IPS DF 6.9 (cell line): Measurements from ENCODE around the gene L3MBTL1.
A peak's percentile ranks its signal among the peaks of the same experiment; 100 is the strongest.

Experiments
- DNase-seq: peaks from one replicate; pipeline ENCODE4 v3.0.0-alpha.2; 2013; ENCODE audit warnings: low read depth, low spot score
- H3K27ac ChIP-seq: one replicate; pipeline ENCODE4 v1.5.1; 2013; ENCODE audit warnings: low read length, control low read depth
- H3K27me3 ChIP-seq: 2 replicates; pipeline ENCODE4 v1.6.1; 2013; ENCODE audit warnings: mild to moderate bottlenecking, low read length; ENCODE audit not compliant: control insufficient read depth, insufficient read depth
- H3K36me3 ChIP-seq: 2 replicates; pipeline ENCODE4 v1.6.1; 2013; ENCODE audit warnings: low read length; ENCODE audit not compliant: control insufficient read depth, insufficient read depth
- H3K4me1 ChIP-seq: 2 replicates; pipeline ENCODE4 v1.6.1; 2013; ENCODE audit warnings: low read length; ENCODE audit not compliant: control insufficient read depth, insufficient read depth
- H3K4me3 ChIP-seq: 2 replicates; pipeline ENCODE4 v1.5.1; 2013; ENCODE audit warnings: mild to moderate bottlenecking, low read length
- H3K9me3 ChIP-seq: 2 replicates; pipeline ENCODE4 v1.6.1; 2013; ENCODE audit warnings: low read length, inconsistent platforms; ENCODE audit not compliant: control insufficient read depth, insufficient read depth
- WGBS: extraction: QIAGEN DNeasy Blood & Tissue Kit; methylation state at CpG from one replicate; pipeline ENCODE4 v1.1.7; 2013; ENCODE audit warnings: mixed read lengths, missing lambda C conversion rate; ENCODE audit not compliant: insufficient read length, insufficient coverage; 5-methylcytosine and 5-hydroxymethylcytosine counted together

Gene L3MBTL1

GRCh38 chr20:43506238-43506637 lies 1.3 kb upstream of the L3MBTL1 start:
- Histone ChIP-seq H3K9me3 (no peaks in the 10 kb centered on the region), H3K27ac (no peak overlapping the region), H3K4me3 (no peak overlapping the region), H3K36me3 (no peaks in the 10 kb centered on the region), H3K4me1 (no peaks in the 10 kb centered on the region), H3K27me3 (peaks cover 8% of the 10 kb centered on the region; the same call in 1 of the 2 replicates)
- no peak for DNase-seq
- no CpG with 5 or more reads among the region's 7 CpGs for WGBS

- no peaks in the 10 kb centered on the region for H3K4me1 ChIP-seq
- no peaks in the 10 kb centered on the region for H3K36me3 ChIP-seq
- no peak for DNase-seq
- H3K4me3 ChIP-seq: peak overlapping the region; percentile 67; the same call in 1 of the 2 replicates
- WGBS: no CpG with 5 or more reads among the region's 22 CpGs
- no peaks in the 10 kb centered on the region for H3K9me3 ChIP-seq
- no peak overlapping the region for H3K27ac ChIP-seq
- H3K27me3 ChIP-seq: peaks cover 8% of the 10 kb centered on the region; the same call in 1 of the 2 replicates
Observed at GRCh38 chr20:43508106-43508505, 609 bp downstream of the L3MBTL1 start.

GRCh38 chr20:43508604-43509040 lies 1.1 kb downstream of the L3MBTL1 start:
- DNase-seq: peak; percentile 67
- Histone ChIP-seq H3K4me1 (0 out of 2 replicates have a peak, but pooled peaks cover 2% of the 10 kb centered on the region), H3K9me3 (no peaks in the 10 kb centered on the region), H3K4me3 (no peak overlapping the region; the same call in 1 of the 2 replicates), H3K27ac (no peak overlapping the region), H3K36me3 (no peaks in the 10 kb centered on the region), H3K27me3 (peaks cover 8% of the 10 kb centered on the region; the same call in 1 of the 2 replicates)
- no CpG with 5 or more reads among the region's 11 CpGs for WGBS

- 100% methylated on average over 1 of the region's 1 CpG for WGBS
- no peak overlapping the region for H3K27ac ChIP-seq
- peaks cover 3% of the 10 kb centered on the region; the same call in 1 of the 2 replicates for H3K27me3 ChIP-seq
- H3K9me3 ChIP-seq: no peaks in the 10 kb centered on the region
- DNase-seq: no peak
- 0 out of 2 replicates have a peak, but pooled peaks cover 2% of the 10 kb centered on the region for H3K4me1 ChIP-seq
- H3K36me3 ChIP-seq: no peaks in the 10 kb centered on the region
- no peak overlapping the region for H3K4me3 ChIP-seq
Observed at GRCh38 chr20:43511879-43512278, 4.4 kb downstream of the L3MBTL1 start.

DNA sequence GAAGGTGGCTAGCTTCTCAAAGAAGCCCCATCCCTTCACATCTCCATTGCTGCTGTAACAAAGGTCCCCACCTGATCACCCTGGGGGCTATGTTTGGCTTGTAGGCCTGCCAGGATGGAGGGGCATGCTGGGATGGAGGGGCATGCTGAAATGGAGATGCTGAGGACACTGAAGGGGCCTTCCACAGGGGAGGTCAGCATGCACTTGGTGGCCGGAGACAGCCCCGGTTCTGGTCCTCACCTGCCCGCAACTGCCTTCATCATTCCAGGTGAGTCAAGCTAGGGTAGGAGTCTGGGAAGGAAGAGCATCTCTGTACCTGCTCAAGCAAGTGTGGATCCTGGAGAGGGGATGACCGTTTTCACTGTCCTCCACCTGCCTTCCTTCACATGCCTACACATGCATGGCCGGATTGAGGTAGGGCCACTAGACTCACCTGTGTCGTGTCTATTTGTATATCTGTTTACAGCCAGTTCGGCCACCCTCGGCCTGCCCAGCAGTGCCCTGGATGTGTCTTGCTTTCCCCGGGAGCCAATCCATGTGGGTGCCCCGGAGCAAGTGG lies 6.0 kb downstream of the L3MBTL1 start:
- peak overlapping the region; percentile 45; the same call in 1 of the 2 replicates for H3K4me3 ChIP-seq
- 0 out of 2 replicates have a peak, but pooled peaks cover 2% of the 10 kb centered on the region for H3K4me1 ChIP-seq
- no peak overlapping the region for H3K27ac ChIP-seq
- no CpG with 5 or more reads among the region's 10 CpGs for WGBS
- H3K9me3 ChIP-seq: no peaks in the 10 kb centered on the region
- no peaks in the 10 kb centered on the region for H3K36me3 ChIP-seq
- no peak for DNase-seq
- no peaks in the 10 kb centered on the region for H3K27me3 ChIP-seq

GRCh38 chr20:43513931-43514647 lies 6.6 kb downstream of the L3MBTL1 start:
- H3K27me3 ChIP-seq: no peaks in the 10 kb centered on the region
- no peaks in the 10 kb centered on the region for H3K9me3 ChIP-seq
- peak overlapping the region; percentile 45; the same call in 1 of the 2 replicates for H3K4me3 ChIP-seq
- no CpG with 5 or more reads among the region's 39 CpGs for WGBS
- 0 out of 2 replicates have a peak, but pooled peaks cover 2% of the 10 kb centered on the region for H3K4me1 ChIP-seq
- H3K27ac ChIP-seq: no peak overlapping the region
- no peaks in the 10 kb centered on the region for H3K36me3 ChIP-seq
- peak; percentile 84 for DNase-seq

GRCh38 chr20:43514648-43514999 lies 7.1 kb downstream of the L3MBTL1 start:
- Histone ChIP-seq H3K4me1 (0 out of 2 replicates have a peak, but pooled peaks cover 2% of the 10 kb centered on the region), H3K9me3 (no peaks in the 10 kb centered on the region), H3K27ac (no peak overlapping the region), H3K27me3 (no peaks in the 10 kb centered on the region), H3K36me3 (no peaks in the 10 kb centered on the region), H3K4me3 (peak overlapping the region; percentile 43; the same call in 1 of the 2 replicates)
- no CpG with 5 or more reads among the region's 27 CpGs for WGBS
- no peak for DNase-seq

DNA sequence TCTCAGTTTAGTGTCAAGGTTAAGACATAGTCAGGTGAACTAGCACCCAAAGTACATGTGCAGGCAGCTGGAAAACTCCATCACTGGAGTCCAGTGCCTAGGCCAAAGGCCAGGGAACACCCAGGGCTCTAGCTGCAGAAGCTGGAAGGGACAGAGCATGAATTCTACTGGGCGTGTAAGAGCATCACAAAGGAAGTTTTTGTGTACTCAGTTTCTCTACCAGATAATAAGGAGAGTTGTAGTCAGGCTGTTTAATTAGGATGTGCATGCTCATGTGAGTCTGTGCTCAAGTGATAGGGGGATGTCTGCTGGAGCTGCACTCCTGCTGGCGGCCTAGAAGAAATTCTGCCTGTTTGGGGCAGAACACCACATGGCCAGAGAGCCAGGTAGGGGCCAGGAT lies 8.1 kb downstream of the L3MBTL1 start:
- Histone ChIP-seq H3K4me3 (no peak overlapping the region), H3K27ac (no peak overlapping the region), H3K36me3 (no peaks in the 10 kb centered on the region), H3K4me1 (0 out of 2 replicates have a peak, but pooled peaks cover 2% of the 10 kb centered on the region), H3K27me3 (no peaks in the 10 kb centered on the region), H3K9me3 (no peaks in the 10 kb centered on the region)
- no CpG with 5 or more reads among the region's 2 CpGs for WGBS
- no peak for DNase-seq

DNA sequence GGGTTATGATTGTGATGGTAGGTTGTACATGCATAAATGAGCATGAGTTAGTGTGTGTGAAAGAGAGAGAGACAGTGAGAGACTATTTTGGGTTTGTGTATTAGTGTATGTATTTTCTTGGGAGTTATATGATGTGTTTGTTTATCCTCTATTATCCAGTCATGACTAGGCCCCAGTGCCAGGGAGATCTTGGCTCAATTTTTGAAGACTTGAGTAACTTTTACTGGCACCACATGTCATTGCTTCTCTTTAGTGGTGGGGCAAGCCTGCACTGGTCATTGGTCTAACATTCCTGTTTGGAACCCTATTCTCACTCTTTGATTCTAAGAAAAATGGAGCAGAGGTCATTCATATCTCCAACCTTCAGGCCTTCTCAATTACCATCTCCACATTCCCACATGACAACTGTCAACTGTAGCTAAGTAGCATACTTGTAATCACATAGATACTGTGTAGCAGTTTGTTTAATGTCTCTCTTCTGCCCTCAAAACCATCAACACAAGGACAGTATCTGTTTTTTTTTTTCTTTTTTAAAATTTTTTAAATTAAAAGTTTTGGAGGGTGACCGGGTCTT lies 8.8 kb downstream of the L3MBTL1 start:
- WGBS: no CpG with 5 or more reads among the region's 1 CpG
- Histone ChIP-seq H3K4me1 (0 out of 2 replicates have a peak, but pooled peaks cover 2% of the 10 kb centered on the region), H3K36me3 (no peaks in the 10 kb centered on the region), H3K4me3 (no peak overlapping the region), H3K9me3 (no peaks in the 10 kb centered on the region), H3K27me3 (no peaks in the 10 kb centered on the region), H3K27ac (no peak overlapping the region)
- no peak for DNase-seq

- H3K27me3 ChIP-seq: no peaks in the 10 kb centered on the region
- WGBS: no CpG with 5 or more reads among the region's 1 CpG
- no peaks in the 10 kb centered on the region for H3K9me3 ChIP-seq
- H3K27ac ChIP-seq: no peak overlapping the region
- no peaks in the 10 kb centered on the region for H3K4me1 ChIP-seq
- no peaks in the 10 kb centered on the region for H3K36me3 ChIP-seq
- DNase-seq: no peak
- no peak overlapping the region for H3K4me3 ChIP-seq
Observed at GRCh38 chr20:43520074-43520630, 12.7 kb downstream of the L3MBTL1 start.
